Activated B cell treated with CpG ODN at 0.5 μM for 24 hours (primary cell): ENCODE measurements around the gene MYB. TPM values are rescaled to one million over a fixed set of nuclear protein-coding genes. Genes with fewer than 3 reads are reported as not detected.
"Not testable (repeated sequence)": the region's sequence is repeated elsewhere in the genome, so short reads cannot be mapped to it uniquely, and the experiment has no call there.

ENCODE experiments used
- ATAC-seq: fragments of 200-7000 bp; cut with Tn5 transposase; one replicate; pipeline ENCODE4 v1.10.0; 2021; ENCODE audit warnings: low read depth, mild to moderate bottlenecking, moderate library complexity
- CTCF ChIA-PET: fragments of 350-600 bp; sonication (Branson Sonifier 250); formaldehyde crosslinking; loops from one replicate; lab custom pipeline; 2021; ENCODE audit warnings: antibody characterized with exemption; lab: Charles Lee
- POLR2A ChIA-PET: fragments of 350-600 bp; sonication (Branson Sonifier 250); formaldehyde crosslinking; loops from one replicate; lab custom pipeline; 2021; ENCODE audit warnings: antibody characterized with exemption; lab: Charles Lee
- DNase-seq: peaks from one replicate; pipeline ENCODE4 v3.0.0; 2022
- H3K27ac Mint-ChIP-seq: one replicate; pipeline ENCODE4 v1.8.0; 2020; ENCODE audit warnings: mixed read lengths
- H3K27me3 Mint-ChIP-seq: one replicate; pipeline ENCODE4 v1.8.0; 2021; ENCODE audit warnings: mixed read lengths
- H3K36me3 Mint-ChIP-seq: one replicate; pipeline ENCODE4 v1.8.0; 2021; ENCODE audit warnings: low read depth, mixed read lengths
- H3K4me1 Mint-ChIP-seq: one replicate; pipeline ENCODE4 v1.8.0; 2021; ENCODE audit warnings: mixed read lengths
- H3K4me3 Mint-ChIP-seq: one replicate; pipeline ENCODE4 v1.8.0; 2020; ENCODE audit warnings: mild to moderate bottlenecking, mixed read lengths
- H3K9me3 Mint-ChIP-seq: one replicate; pipeline ENCODE4 v1.8.0; 2020; ENCODE audit warnings: mixed read lengths
- CTCF ChIP-seq: fragments of 200-600 bp; IDR thresholded peaks from one replicate; pipeline ENCODE4 v1.8.0; 2022; ENCODE audit warnings: antibody characterized with exemption, mild to moderate bottlenecking
- intact Hi-C: fragments of 100-400 bp; cut with micrococcal nuclease; formaldehyde crosslinking; loops from one replicate; pipeline ENCODE4 v1.15.1; 2024
- total RNA-seq: library from RNA; stranded (reverse); gene quantifications from 2 replicates; pipeline ENCODE4 v1.2.3, GENCODE V29; 2022

The MYB gene
- total RNA-seq, 1 donor from 2014 or later: 3.2 TPM

- DNase-seq (no peak), ATAC-seq (no peak)
- intact Hi-C loops: no loop called here
- POLR2A ChIA-PET: no interaction called here
- H3K36me3 Mint-ChIP-seq: no peaks in the 10 kb centered on the region
- H3K4me1 Mint-ChIP-seq: peaks cover 6% of the 10 kb centered on the region
- no peak for TF ChIP-seq CTCF
- no peak overlapping the region for H3K27ac Mint-ChIP-seq
- no peaks in the 10 kb centered on the region for H3K9me3 Mint-ChIP-seq
- H3K4me3 Mint-ChIP-seq: no peak overlapping the region
- no peaks in the 10 kb centered on the region for H3K27me3 Mint-ChIP-seq
- CTCF ChIA-PET: no interaction called here
Measured at GRCh38 chr6:135244805-135245204, 63.7 kb downstream of the MYB start.

GRCh38 chr6:135246412-135247012 is 65.4 kb downstream of the MYB start:
- DNase-seq, H3K27ac Mint-ChIP-seq, H3K27me3 Mint-ChIP-seq, CTCF ChIA-PET, intact Hi-C loops, H3K4me3 Mint-ChIP-seq, ATAC-seq, H3K36me3 Mint-ChIP-seq, POLR2A ChIA-PET, H3K9me3 Mint-ChIP-seq: not testable (repeated sequence)
- H3K4me1 Mint-ChIP-seq: peaks cover 19% of the 10 kb centered on the region

GRCh38 chr6:135250234-135250633 is 69.1 kb downstream of the MYB start:
- no peaks in the 10 kb centered on the region for H3K27me3 Mint-ChIP-seq
- no peaks in the 10 kb centered on the region for H3K36me3 Mint-ChIP-seq
- CTCF ChIA-PET: no interaction called here
- ATAC-seq: peak; percentile 77
- H3K9me3 Mint-ChIP-seq: no peaks in the 10 kb centered on the region
- H3K4me3 Mint-ChIP-seq: no peak overlapping the region
- peaks cover 19% of the 10 kb centered on the region for H3K4me1 Mint-ChIP-seq
- intact Hi-C loops: no loop called here
- POLR2A ChIA-PET: interaction anchor here (0.5 kb wide), 1 partner anchor 361 kb away, joined by 5 read pairs; no protein-coding TSS in a partner anchor
- TF ChIP-seq CTCF: no peak
- peak overlapping the region; percentile 57 for H3K27ac Mint-ChIP-seq
- DNase-seq: no peak

- H3K9me3 Mint-ChIP-seq: no peaks in the 10 kb centered on the region
- POLR2A ChIA-PET: no interaction called here
- no peaks in the 10 kb centered on the region for H3K36me3 Mint-ChIP-seq
- peak overlapping the region; percentile 27 for H3K27ac Mint-ChIP-seq
- CTCF ChIA-PET: no interaction called here
- no peaks in the 10 kb centered on the region for H3K27me3 Mint-ChIP-seq
- intact Hi-C loops: no loop called here
- ATAC-seq (no peak), DNase-seq (no peak)
- no peak overlapping the region for H3K4me3 Mint-ChIP-seq
- H3K4me1 Mint-ChIP-seq: peaks cover 19% of the 10 kb centered on the region
- no peak for TF ChIP-seq CTCF
Measured at GRCh38 chr6:135250751-135251497, 69.8 kb downstream of the MYB start.

- Mint-ChIP-seq H3K9me3 (no peaks in the 10 kb centered on the region), H3K27ac (no peak overlapping the region), H3K4me3 (no peak overlapping the region), H3K4me1 (peaks cover 19% of the 10 kb centered on the region), H3K36me3 (no peaks in the 10 kb centered on the region), H3K27me3 (no peaks in the 10 kb centered on the region)
- ATAC-seq (no peak), DNase-seq (no peak)
- no peak for TF ChIP-seq CTCF
- ChIA-PET POLR2A (no interaction called here), CTCF (no interaction called here)
- intact Hi-C loops: no loop called here
Measured at GRCh38 chr6:135251498-135252441, 70.7 kb downstream of the MYB start.
